Measurements from ENCODE around the gene ATP2A1. TPM values are rescaled to one million over a fixed set of nuclear protein-coding genes. Genes with fewer than 3 reads are reported as not detected.

Gene ATP2A1
- total and polyA plus RNA-seq, 2 of the 8 experiments (the other 6 are each of a cell fraction or from before 2014, with no cell fraction given) = 1.7 to 2.4 TPM

GRCh38 chr16:28867241-28867640 is 11.0 kb upstream of the ATP2A1 start:
- ChIA-PET POLR2A (ENCODE audit: partially characterized antibody) (interaction anchor here (0.6 to 7.5 kb wide), 3 partner anchors 21 to 43 kb away, joined by 3 to 159 read pairs (median 4); partner anchors contain the start of gene TUFM), CTCF (ENCODE audit: partially characterized antibody) (interaction anchor here (1.3 to 4.1 kb wide), 3 partner anchors 8 to 77 kb away, joined by 3 to 42 read pairs (median 18); partner anchors contain the start of gene ATP2A1)
- H3K4me1 ChIP-seq (replicated peaks in 1 of 4; ENCODE audit: control insufficient read depth in 3 of 4, insufficient read depth in 4 of 4, low read length in 3 of 4) = peaks cover 0 to 8% (median 3%) of the 10 kb centered on the region in 4 experiments; a peak in 6 of 7 replicates
- H3K79me1 ChIP-seq (ENCODE audit: low read depth, low read length) = peaks cover 18% of the 10 kb centered on the region
- no peak overlapping the region for H3K9ac ChIP-seq (replicated peaks in 1 of 4; ENCODE audit: extremely low read depth in 1 of 4, low read depth in 3 of 4, low read length in 3 of 4)
- no peak overlapping the region for H4K91ac ChIP-seq (replicated peaks; ENCODE audit: insufficient read length, low read length)
- no peak overlapping the region for H3K14ac ChIP-seq (ENCODE audit: insufficient read length)
- H3K56ac ChIP-seq (replicated peaks; ENCODE audit: insufficient read length, low read depth, low read length) = no peak overlapping the region
- FAIRE-seq (no peak), DNase-seq (ENCODE audit: low read depth in 1 of 2, low spot score in 2 of 2) (no peak)
- H3K27me3 ChIP-seq (replicated peaks in 1 of 4; ENCODE audit: control insufficient read depth in 3 of 4, extremely low read depth in 1 of 4, insufficient read depth in 3 of 4, low read length in 3 of 4) = no peaks in the 10 kb centered on the region
- no peak overlapping the region for H3K18ac ChIP-seq (ENCODE audit: extremely low read depth, low read length)
- TF ChIP-seq BCL11A (IDR thresholded peaks at IDR 0.05; ENCODE audit: low read depth in 2 of 2, low read length in 2 of 2) = no peak
- no peak for TF ChIP-seq YY1 (IDR thresholded peaks at IDR 0.05; ENCODE audit: low read depth, low read length)
- no peak for TF ChIP-seq TCF12 (IDR thresholded peaks at IDR 0.05; ENCODE audit: low read depth, low read length)
- TF ChIP-seq POLR2AphosphoS5 (IDR thresholded peaks at IDR 0.05; ENCODE audit: low read depth, low read length) = no peak
- no peak for TF ChIP-seq GABPA (IDR thresholded peaks at IDR 0.05; ENCODE audit: borderline replicate concordance, insufficient read depth, low read length)
- TF ChIP-seq ATF3 (IDR thresholded peaks at IDR 0.05; ENCODE audit: insufficient read depth, low read depth, low read length) = no peak
- no peak for TF ChIP-seq NRF1 (IDR thresholded peaks at IDR 0.05; ENCODE audit: low read depth, low read length)
- no peak for TF ChIP-seq CEBPB (IDR thresholded peaks at IDR 0.05; ENCODE audit: low read depth, low read length)
- no peak overlapping the region for H2BK5ac ChIP-seq (ENCODE audit: low read depth, low read length)
- no peak overlapping the region for H3K4me2 ChIP-seq (ENCODE audit: insufficient read depth in 1 of 2, low read depth in 2 of 2, low read length in 2 of 2)
- H3K4ac ChIP-seq (replicated peaks; ENCODE audit: insufficient read length, low read depth, low read length) = no peak overlapping the region
- H3K36me3 ChIP-seq (ENCODE audit: control insufficient read depth in 2 of 4, insufficient read depth in 4 of 4, low read length in 3 of 4) = peaks cover 18 to 38% (median 28%) of the 10 kb centered on the region in 4 experiments
- H2BK120ac ChIP-seq (replicated peaks; ENCODE audit: low read depth, low read length) = no peak overlapping the region
- no peak overlapping the region for H3K23ac ChIP-seq (ENCODE audit: insufficient read length)
- H2AK5ac ChIP-seq (ENCODE audit: low read depth, low read length) = no peak overlapping the region
- H2BK15ac ChIP-seq (ENCODE audit: low read length) = no peak overlapping the region
- no peak overlapping the region for H2BK20ac ChIP-seq (ENCODE audit: low read length)
- no peak overlapping the region for H2BK12ac ChIP-seq (ENCODE audit: low read depth, low read length)
- WGBS, 2 experiments (ENCODE audit: extremely low coverage in 1 of 2, insufficient coverage in 1 of 2, insufficient read length in 1 of 2, insufficient replicate concordance in 2 of 2, low coverage in 1 of 2, low lambda C conversion rate in 2 of 2, missing lambda C conversion rate in 1 of 2) = 97% methylated on average over 13 of the region's 13 CpGs; no CpG with 5 or more reads in 1 of the 2 experiments
- H4K5ac ChIP-seq (ENCODE audit: insufficient read length, low read depth, low read length) = no peak overlapping the region
- H3K4me3 ChIP-seq (ENCODE audit: extremely low read depth in 1 of 4, insufficient read depth in 2 of 4, low read depth in 3 of 4, low read length in 4 of 4) = no peak overlapping the region
- no peak overlapping the region for H4K8ac ChIP-seq (ENCODE audit: extremely low read depth, insufficient read depth, low read length)
- no peak overlapping the region for H2AFZ ChIP-seq (ENCODE audit: low read length)
- peaks cover 2 to 12% of the 10 kb centered on the region in 2 experiments for H4K20me1 ChIP-seq (replicated peaks in 1 of 2; ENCODE audit: control insufficient read depth in 1 of 2, insufficient read depth in 2 of 2, low read length in 2 of 2)
- H3K27ac ChIP-seq (ENCODE audit: low read depth, low read length) = no peak overlapping the region
- H3K9me3 ChIP-seq (ENCODE audit: insufficient read depth in 2 of 2, low read depth in 1 of 2, low read length in 1 of 2) = no peaks in the 10 kb centered on the region
- peaks cover 8% of the 10 kb centered on the region for H3K23me2 ChIP-seq (ENCODE audit: low read depth, low read length)
- H3K79me2 ChIP-seq (ENCODE audit: control insufficient read depth in 1 of 2, insufficient read depth in 2 of 2, low read length in 2 of 2) = peaks cover 3 to 19% of the 10 kb centered on the region in 2 experiments; a peak in 3 of 4 replicates

Data from H1 (cell line).